SU-DHL-6 (cell line): ENCODE data around the gene ASB15.

ENCODE experiments used
- CTCF ChIP-seq: fragments of 200-600 bp; sonication (generic); IDR thresholded peaks from one replicate; pipeline ENCODE4 v1.5.1; 2017; ENCODE audit warnings: antibody characterized with exemption, mild to moderate bottlenecking, low read length, moderate library complexity; ENCODE audit not compliant: insufficient read depth, poor library complexity, severe bottlenecking
- EZH2phosphoT487 ChIP-seq: fragments of 200-600 bp; sonication (generic), shearing (Covaris generic); conservative IDR thresholded peaks from 2 replicates; pipeline ENCODE4 v1.6.1; 2018; ENCODE audit warnings: mild to moderate bottlenecking, antibody characterized with exemption, low read length, moderate library complexity, mixed read lengths

- TF ChIP-seq CTCF (no peak), EZH2phosphoT487 (no peak)
These were observed 51.5 kb downstream of the ASB15 start for GRCh38 chr7:123653162-123653561.
